ENCODE data around the gene TBC1D32. TPM values are rescaled to one million over a fixed set of nuclear protein-coding genes. Genes with fewer than 3 reads are reported as not detected.
A peak's percentile ranks its signal among the peaks of the same experiment; 100 is the strongest.
"Not testable (repeated sequence)": the region's sequence is repeated elsewhere in the genome, so short reads cannot be mapped to it uniquely, and the experiment has no call there.

Gene TBC1D32
- total RNA-seq, 2 experiments from 2014 or later, result 7.3 to 12.7 TPM

GRCh38 chr6:121310495-121310894 is 23.8 kb downstream of the TBC1D32 start:
- no peak overlapping the region for H3K27ac Mint-ChIP-seq

GRCh38 chr6:121309768-121310469 is 24.4 kb downstream of the TBC1D32 start:
- Mint-ChIP-seq H3K9me3 (ENCODE audit: low read depth) (peaks cover 2% of the 10 kb centered on the region), H3K4me3 (no peak overlapping the region), H3K27me3 (no peaks in the 10 kb centered on the region), H3K4me1 (no peaks in the 10 kb centered on the region), H3K36me3 (peaks cover 9% of the 10 kb centered on the region), H3K27ac (no peak overlapping the region)
- no peak for ATAC-seq
- CTCF ChIA-PET, result no interaction called here
- no peak for DNase-seq

More at GRCh38 chr6:121310495-121310894, 23.8 kb downstream of the TBC1D32 start:
- no peaks in the 10 kb centered on the region for H3K4me1 Mint-ChIP-seq
- H3K27me3 Mint-ChIP-seq, result no peaks in the 10 kb centered on the region
- DNase-seq (no peak), ATAC-seq (no peak)
- H3K4me3 Mint-ChIP-seq, result no peak overlapping the region
- CTCF ChIA-PET, result no interaction called here
- peaks cover 2% of the 10 kb centered on the region for H3K9me3 Mint-ChIP-seq (ENCODE audit: low read depth)
- H3K36me3 Mint-ChIP-seq, result peaks cover 9% of the 10 kb centered on the region

GRCh38 chr6:121305957-121306607 is 28.2 kb downstream of the TBC1D32 start:
- no peak for DNase-seq
- Mint-ChIP-seq H3K36me3 (peaks cover 5% of the 10 kb centered on the region), H3K27ac (no peak overlapping the region), H3K9me3 (ENCODE audit: low read depth) (no peaks in the 10 kb centered on the region), H3K27me3 (no peaks in the 10 kb centered on the region), H3K4me3 (no peak overlapping the region), H3K4me1 (peaks cover 7% of the 10 kb centered on the region)
- no peak for ATAC-seq
- CTCF ChIA-PET, result interaction anchor here (2.1 to 6.8 kb wide), 3 partner anchors 15 to 249 kb away, joined by 5 to 41 read pairs (median 6); no protein-coding TSS in a partner anchor

GRCh38 chr6:121302882-121303281 is 31.4 kb downstream of the TBC1D32 start:
- no peaks in the 10 kb centered on the region for H3K27me3 Mint-ChIP-seq
- H3K9me3 Mint-ChIP-seq (ENCODE audit: low read depth), result no peaks in the 10 kb centered on the region
- CTCF ChIA-PET, result interaction anchor here (1.4 to 6.8 kb wide), 3 partner anchors 11 to 246 kb away, joined by 3 to 41 read pairs (median 8); no protein-coding TSS in a partner anchor
- no peak overlapping the region for H3K27ac Mint-ChIP-seq
- DNase-seq, result no peak
- H3K36me3 Mint-ChIP-seq, result peaks cover 10% of the 10 kb centered on the region
- H3K4me3 Mint-ChIP-seq, result no peak overlapping the region
- peak; percentile 53 for ATAC-seq
- H3K4me1 Mint-ChIP-seq, result peaks cover 7% of the 10 kb centered on the region

- H3K27me3 Mint-ChIP-seq; H3K9me3 Mint-ChIP-seq (ENCODE audit: low read depth); H3K27ac Mint-ChIP-seq; H3K4me3 Mint-ChIP-seq; ATAC-seq; DNase-seq; H3K4me1 Mint-ChIP-seq: not testable (repeated sequence)
- CTCF ChIA-PET, result interaction anchor here (6.8 kb wide), 1 partner anchor 244 kb away, joined by 41 read pairs; no protein-coding TSS in a partner anchor
- peaks cover 14% of the 10 kb centered on the region for H3K36me3 Mint-ChIP-seq
Observed at GRCh38 chr6:121301156-121301555, 33.1 kb downstream of the TBC1D32 start.

GRCh38 chr6:121297694-121298093 is 36.6 kb downstream of the TBC1D32 start:
- CTCF ChIA-PET, result no interaction called here
- Mint-ChIP-seq H3K4me1 (peaks cover under 1% of the 10 kb centered on the region), H3K4me3 (no peak overlapping the region), H3K9me3 (ENCODE audit: low read depth) (no peaks in the 10 kb centered on the region), H3K27ac (no peak overlapping the region), H3K27me3 (no peaks in the 10 kb centered on the region), H3K36me3 (peaks cover 18% of the 10 kb centered on the region)
- DNase-seq (no peak), ATAC-seq (no peak)

- Mint-ChIP-seq H3K4me3 (no peak overlapping the region), H3K9me3 (ENCODE audit: low read depth) (no peaks in the 10 kb centered on the region)
- CTCF ChIA-PET, result no interaction called here
Observed at GRCh38 chr6:121285041-121285440, 49.2 kb downstream of the TBC1D32 start.

GRCh38 chr6:121274666-121275295 is 59.5 kb downstream of the TBC1D32 start:
- no peak for DNase-seq
- no peak for ATAC-seq
- Mint-ChIP-seq H3K9me3 (ENCODE audit: low read depth) (peaks cover 4% of the 10 kb centered on the region), H3K27me3 (no peaks in the 10 kb centered on the region), H3K4me1 (no peaks in the 10 kb centered on the region), H3K36me3 (peaks cover 20% of the 10 kb centered on the region), H3K4me3 (no peak overlapping the region), H3K27ac (no peak overlapping the region)
- CTCF ChIA-PET, result no interaction called here

More at GRCh38 chr6:121285041-121285440, 49.2 kb downstream of the TBC1D32 start:
- no peaks in the 10 kb centered on the region for H3K4me1 Mint-ChIP-seq
- no peak overlapping the region for H3K27ac Mint-ChIP-seq
- ATAC-seq (no peak), DNase-seq (no peak)
- peaks cover 25% of the 10 kb centered on the region for H3K36me3 Mint-ChIP-seq
- H3K27me3 Mint-ChIP-seq, result no peaks in the 10 kb centered on the region

- DNase-seq, result no peak
- Mint-ChIP-seq H3K27me3 (no peaks in the 10 kb centered on the region), H3K4me1 (no peaks in the 10 kb centered on the region), H3K4me3 (no peak overlapping the region), H3K36me3 (peaks cover 52% of the 10 kb centered on the region), H3K9me3 (ENCODE audit: low read depth) (peaks cover 30% of the 10 kb centered on the region), H3K27ac (no peak overlapping the region)
- CTCF ChIA-PET, result no interaction called here
- no peak for ATAC-seq
Observed at GRCh38 chr6:121263742-121264141, 70.5 kb downstream of the TBC1D32 start.

- ATAC-seq (no peak), DNase-seq (no peak)
- Mint-ChIP-seq H3K4me3 (no peak overlapping the region), H3K27ac (no peak overlapping the region), H3K4me1 (no peaks in the 10 kb centered on the region), H3K27me3 (no peaks in the 10 kb centered on the region), H3K9me3 (ENCODE audit: low read depth) (peaks cover 23% of the 10 kb centered on the region), H3K36me3 (peaks cover 41% of the 10 kb centered on the region)
- CTCF ChIA-PET, result no interaction called here
Observed at GRCh38 chr6:121260651-121261102, 73.6 kb downstream of the TBC1D32 start.

- H3K27ac Mint-ChIP-seq, result peak overlapping the region; percentile 20
- ATAC-seq, result peak; percentile 68
- H3K36me3 Mint-ChIP-seq, result peaks cover 45% of the 10 kb centered on the region
- no peak overlapping the region for H3K4me3 Mint-ChIP-seq
- peaks cover 10% of the 10 kb centered on the region for H3K9me3 Mint-ChIP-seq (ENCODE audit: low read depth)
- DNase-seq, result no peak
- peaks cover 14% of the 10 kb centered on the region for H3K4me1 Mint-ChIP-seq
- no peaks in the 10 kb centered on the region for H3K27me3 Mint-ChIP-seq
- CTCF ChIA-PET, result interaction anchor here (0.6 kb wide), 1 partner anchor 49 kb away, joined by 4 read pairs; no protein-coding TSS in a partner anchor
Observed at GRCh38 chr6:121247386-121247785, 86.9 kb downstream of the TBC1D32 start.

- ATAC-seq (no peak), DNase-seq (no peak)
- peaks cover 19% of the 10 kb centered on the region for H3K36me3 Mint-ChIP-seq
- CTCF ChIA-PET, result no interaction called here
- no peak overlapping the region for H3K4me3 Mint-ChIP-seq
- H3K27ac Mint-ChIP-seq, result no peak overlapping the region
- peaks cover 2% of the 10 kb centered on the region for H3K9me3 Mint-ChIP-seq (ENCODE audit: low read depth)
- H3K27me3 Mint-ChIP-seq, result no peaks in the 10 kb centered on the region
- H3K4me1 Mint-ChIP-seq, result peaks cover 8% of the 10 kb centered on the region
Observed at GRCh38 chr6:121242386-121242785, 91.9 kb downstream of the TBC1D32 start.

- peaks cover 5% of the 10 kb centered on the region for H3K9me3 Mint-ChIP-seq (ENCODE audit: low read depth)
- no peaks in the 10 kb centered on the region for H3K4me1 Mint-ChIP-seq
- DNase-seq (no peak), ATAC-seq (no peak)
- CTCF ChIA-PET, result no interaction called here
- H3K27ac Mint-ChIP-seq, result no peak overlapping the region
- H3K4me3 Mint-ChIP-seq, result no peak overlapping the region
- H3K27me3 Mint-ChIP-seq, result no peaks in the 10 kb centered on the region
- H3K36me3 Mint-ChIP-seq, result peaks cover 20% of the 10 kb centered on the region
Observed at GRCh38 chr6:121237859-121238258, 96.4 kb downstream of the TBC1D32 start.

Data from activated CD8-positive, alpha-beta memory T cell treated with anti-CD3 and anti-CD28 coated beads, Interleukin-2, amount 10 ng/mL, durations not matched to agents 7 days and 5 days (primary cell).